HG03558 (cell line): ENCODE measurements around the gene TFB1M.
"Not testable (repeated sequence)": the region's sequence is repeated elsewhere in the genome, so short reads cannot be mapped to it uniquely, and the experiment has no call there.

ENCODE experiments used
- ATAC-seq: cut with Tn5 transposase; IDR thresholded peaks from one replicate; pipeline ENCODE4 v1.9.1; 2021; ENCODE audit warnings: moderate number of reproducible peaks; ENCODE audit not compliant: unreplicated experiment; ENCODE audit errors: extremely low read depth

Gene TFB1M

DNA sequence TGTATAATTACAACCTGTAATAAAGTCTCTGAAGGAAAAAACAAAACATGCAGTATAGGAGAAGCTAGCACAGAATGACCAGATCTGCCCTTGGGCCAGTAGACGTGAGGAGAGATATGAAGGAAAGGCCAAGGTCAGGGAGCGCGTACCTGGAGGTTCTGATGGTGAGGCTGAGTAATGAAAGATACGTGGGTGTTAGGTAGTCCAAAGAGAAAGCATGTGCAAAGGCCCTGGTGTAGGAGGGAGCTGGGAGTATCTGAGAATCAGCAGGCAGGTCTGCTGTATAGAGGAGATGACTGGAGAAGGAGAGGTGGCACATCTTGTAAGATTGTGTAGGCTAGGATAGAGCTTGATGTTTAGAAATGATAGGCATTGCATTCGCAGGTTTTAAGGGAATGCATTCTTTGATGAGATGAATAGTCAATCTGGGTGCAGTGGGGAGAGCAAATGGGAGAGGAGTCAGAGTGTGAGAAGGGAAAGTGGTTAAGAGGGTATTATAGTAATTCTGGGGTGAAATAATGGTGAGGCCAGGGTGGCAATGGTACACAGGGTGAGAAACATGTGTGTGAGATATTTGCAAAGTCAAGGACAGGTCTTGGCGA is 15.9 kb upstream of the TFB1M start:
- ATAC-seq = no peak

DNA sequence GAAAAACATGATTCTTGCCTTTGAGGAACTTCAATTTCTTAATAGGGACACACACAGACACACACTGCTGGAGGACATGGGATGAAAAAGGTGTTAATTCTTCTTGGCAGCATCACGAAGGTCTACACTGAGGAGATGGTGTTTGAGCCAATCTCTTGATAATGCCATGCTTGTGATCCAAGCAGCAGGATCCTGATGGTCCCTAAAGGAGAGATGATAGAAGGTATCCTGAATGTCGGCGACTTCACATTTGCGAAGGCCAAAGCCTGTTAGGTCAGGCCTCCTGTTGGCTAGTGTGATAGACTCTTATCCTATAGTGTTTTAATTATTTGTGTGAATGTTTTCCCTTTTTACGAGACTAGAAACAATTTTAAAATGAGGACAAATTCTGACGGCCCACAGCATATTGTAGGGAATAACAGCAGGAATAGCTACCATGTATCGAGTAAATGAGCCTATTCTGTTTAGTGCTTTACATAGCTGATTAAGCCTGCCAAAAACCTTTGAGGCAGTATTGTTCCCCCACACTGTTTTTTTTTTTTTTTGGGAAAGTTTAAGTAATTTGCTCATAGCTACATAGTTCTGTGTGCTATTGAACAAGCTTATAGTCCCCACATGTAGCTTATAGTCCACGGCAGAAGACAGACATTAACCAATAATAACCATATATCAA is 15.3 kb upstream of the TFB1M start:
- no peak for ATAC-seq

DNA sequence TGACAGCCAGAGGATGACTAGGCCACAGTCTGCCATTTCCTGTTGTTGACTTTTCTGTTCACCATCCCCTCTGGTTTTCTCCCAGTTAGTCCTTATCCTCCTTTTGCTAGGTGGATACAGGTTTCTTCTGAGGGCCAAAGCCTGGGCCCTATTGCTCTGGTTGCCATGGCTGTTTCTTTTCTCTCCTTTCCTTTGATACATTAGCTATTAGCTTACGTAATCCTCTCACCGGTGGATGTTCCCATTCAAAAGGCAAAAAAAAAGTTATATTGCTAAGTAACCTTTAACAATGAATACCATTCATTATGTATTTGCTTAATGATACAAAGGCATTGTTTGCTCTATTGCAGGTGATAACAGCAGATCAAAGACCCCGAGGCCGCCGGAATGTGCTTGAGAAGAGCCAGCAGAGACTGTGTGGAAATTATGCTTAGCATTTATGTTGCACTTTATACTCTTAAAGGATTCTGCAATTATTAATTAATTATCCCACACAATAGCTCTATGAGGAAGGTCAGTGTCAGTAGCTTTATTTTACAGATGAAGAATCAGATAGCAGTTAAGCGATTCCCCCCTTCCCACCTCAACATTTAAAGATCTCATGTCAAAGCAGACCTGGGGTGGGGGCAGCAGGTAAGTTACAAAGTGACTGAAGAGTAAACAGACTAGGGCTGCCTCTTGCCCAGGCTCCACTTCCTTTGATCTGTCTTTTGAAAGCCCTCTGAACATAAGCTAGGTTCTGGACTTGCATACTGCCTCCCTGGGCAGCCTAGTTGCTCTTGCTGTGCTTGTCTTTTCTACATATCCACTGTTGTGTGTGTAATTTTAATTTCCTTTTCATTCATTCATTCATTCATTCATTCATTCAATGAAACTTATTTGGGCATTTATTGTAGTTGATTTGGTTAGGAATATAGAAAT is 14.5 kb upstream of the TFB1M start:
- ATAC-seq = no peak

DNA sequence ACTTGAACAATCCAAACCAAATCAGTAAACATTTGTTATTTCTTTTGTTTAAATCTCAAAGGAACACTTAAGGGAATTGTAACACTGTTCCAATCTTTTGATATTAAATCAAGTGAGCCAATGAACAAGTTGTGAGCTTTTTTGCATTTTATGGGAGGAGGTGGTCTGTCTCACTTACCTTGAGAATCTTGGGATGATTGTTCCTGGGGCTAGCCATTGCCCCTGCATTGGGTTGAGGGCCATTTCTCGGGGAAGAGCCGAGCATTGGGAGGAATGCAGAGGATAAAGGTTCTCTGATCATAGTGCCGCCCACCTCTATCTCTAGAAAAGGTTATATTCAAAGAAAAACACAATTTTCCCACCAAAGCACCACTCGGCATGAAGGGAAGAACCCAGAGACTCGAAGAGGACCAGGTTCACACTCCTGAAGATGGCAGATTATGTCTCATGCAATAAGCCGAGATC is 13.8 kb upstream of the TFB1M start:
- ATAC-seq = no peak

DNA sequence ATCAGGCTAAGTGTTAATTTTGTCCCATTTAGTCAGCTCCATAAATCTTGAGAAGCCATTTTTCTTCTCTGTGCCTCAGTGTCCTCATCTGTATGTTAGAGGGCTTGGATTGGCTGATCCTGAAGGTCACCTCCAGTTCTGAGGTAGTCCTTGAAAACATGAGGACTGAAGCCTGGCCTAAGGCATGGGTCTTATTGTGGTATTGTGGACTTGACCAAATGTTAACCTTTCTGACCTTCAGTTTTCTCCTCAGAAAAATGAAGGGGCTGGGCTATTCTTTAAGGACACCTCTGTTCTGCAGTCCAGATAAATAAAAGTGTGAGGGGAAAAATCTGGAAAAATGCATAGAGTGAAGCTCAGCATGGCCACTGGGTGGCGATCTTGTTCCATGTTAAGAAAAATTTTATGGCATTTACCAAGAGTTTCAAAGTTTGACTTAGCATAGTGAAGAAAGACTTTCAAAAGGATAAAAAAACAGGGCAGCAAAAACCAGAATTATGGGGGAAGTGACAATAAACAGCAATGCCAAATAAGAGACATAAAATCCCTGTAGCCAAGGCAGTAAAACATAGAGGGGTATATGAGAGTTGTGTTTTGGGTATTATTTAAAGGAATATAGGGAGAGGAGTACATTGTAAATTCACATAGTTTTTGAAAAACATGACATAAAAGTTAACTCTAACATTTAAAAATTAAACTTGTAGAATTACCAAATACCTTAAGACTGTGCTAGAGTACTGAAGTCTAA is 13.2 kb upstream of the TFB1M start:
- ATAC-seq = peak; percentile 49

DNA sequence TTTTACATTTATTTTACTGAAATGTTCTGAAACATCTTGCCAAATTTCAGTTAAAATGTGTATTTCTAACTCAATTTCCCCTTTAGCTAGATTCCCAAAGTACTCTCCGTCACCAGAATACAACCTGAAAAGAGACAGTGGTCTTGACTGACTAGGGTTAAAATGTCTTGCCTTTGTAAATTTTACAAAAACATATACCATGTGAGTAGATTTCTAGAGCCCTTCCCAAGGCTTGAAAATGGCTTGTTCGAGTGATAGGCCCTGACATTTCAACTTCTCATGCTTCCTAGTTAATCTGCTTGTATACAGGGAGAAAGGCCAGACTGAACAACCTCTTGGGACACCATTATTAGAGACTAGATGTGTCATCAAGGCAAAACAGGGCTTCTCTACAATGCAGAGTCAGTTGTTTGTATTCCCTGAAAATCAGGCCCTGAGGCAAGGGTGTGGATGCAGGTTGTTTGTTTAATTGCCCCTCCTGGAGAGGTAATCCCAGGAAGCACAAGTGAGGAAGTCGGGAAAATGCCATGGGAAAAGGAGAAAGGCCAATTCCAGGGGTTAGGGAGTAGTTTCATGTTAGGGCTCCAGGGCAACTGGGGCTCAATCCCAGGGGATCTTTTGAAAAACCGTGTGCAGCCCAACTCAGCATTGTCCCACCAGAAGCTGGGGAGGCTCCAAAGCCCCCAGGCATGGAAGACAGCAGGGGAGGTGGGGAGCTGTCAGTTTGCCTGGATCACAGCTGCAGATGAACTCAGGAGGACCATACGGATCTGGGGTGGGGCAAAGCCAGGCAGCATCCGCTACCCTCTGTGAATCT is 11.6 kb upstream of the TFB1M start:
- no peak for ATAC-seq

DNA sequence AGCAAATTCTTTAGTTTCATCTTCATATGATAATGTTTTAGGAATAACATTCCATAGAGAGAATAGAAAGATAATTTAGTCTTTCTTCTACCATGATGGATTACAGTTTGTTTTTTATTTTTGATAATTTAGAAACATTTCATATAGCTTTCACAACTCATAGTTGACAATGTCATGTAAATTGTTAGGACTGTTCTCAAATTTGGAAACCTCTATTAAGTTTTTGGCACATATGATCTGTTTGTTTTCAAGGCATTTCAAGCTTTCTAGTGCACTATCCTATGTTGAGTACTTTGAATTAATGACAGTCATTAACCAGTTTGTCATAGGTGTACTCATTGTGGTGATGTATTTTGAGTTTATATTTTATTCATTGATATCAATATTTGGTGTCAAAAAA is 10.7 kb upstream of the TFB1M start:
- ATAC-seq = no peak

DNA sequence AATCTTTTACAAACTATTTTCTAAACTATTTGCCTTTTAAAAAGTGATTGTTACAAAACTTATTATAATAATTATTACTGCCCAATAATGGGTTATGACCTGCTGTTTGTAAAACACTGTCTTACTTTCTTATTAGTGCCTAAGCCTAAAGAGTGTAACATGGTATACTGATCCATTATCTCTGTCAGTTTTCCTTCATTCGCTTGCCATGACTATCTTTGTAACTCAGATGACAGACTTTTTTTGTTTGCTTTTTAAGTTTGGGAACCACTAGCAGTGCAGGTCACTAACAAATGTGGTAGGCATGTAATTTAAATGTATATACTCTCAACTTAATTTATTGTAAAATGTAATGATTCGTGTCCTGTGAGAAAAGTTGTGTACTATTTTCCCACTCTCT is 9.9 kb upstream of the TFB1M start:
- ATAC-seq = no peak

DNA sequence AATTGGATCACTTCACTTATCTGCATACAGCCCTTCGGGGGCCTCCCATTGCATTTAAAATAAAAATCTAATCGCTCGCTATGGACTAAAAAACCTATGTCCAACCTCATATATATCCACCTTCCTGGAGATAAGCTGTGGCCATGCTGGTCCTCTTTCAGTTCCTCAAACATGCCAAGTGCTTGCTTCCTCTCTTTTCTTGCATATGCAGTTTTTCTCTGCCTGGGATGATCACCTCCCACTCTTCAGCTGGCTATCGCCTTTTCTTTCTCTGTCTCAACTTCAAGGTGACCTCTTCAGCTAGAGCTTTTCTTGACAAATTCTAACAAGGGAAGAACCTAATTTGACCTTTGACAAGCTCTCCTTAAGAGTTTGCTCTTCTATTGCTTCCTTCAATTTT is 5.6 kb upstream of the TFB1M start:
- ATAC-seq = no peak

DNA sequence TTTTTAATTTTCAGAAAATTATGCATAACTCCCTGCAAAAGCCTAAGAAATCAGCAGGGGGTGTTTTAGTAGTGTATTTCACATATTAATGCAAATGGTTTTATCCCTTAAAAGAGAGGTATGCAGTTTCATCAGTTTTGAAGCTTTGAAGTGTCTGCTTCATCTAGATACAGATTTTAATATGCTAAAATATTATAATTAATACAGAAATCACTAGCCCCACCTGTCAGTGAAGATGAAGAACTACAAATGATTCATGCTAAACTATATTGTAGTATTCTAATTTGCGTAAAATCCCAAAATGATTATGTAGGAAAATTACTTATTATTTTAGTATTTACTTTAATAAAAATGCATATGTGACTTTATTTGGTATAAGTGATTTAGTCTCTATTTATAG is 2.9 kb upstream of the TFB1M start:
- no peak for ATAC-seq

DNA sequence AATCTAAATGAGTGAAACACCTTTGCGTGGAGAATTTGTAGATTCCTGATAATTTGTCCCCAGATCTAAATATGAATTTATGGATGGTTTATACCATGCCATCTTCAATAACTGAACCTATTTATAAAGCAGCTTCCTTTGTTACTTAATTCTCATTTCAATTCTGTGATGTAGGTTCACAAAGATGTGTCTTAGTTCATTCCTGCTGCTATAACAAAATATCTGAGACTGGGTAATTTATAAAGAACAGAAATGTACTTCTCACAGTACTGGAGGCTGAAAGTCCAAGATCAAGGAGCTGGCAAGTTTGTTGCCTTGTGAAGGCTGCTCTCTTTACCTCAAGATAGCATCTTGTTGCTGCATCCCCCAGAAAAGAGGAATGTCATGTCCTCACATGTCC is 2.1 kb upstream of the TFB1M start:
- ATAC-seq = no peak

DNA sequence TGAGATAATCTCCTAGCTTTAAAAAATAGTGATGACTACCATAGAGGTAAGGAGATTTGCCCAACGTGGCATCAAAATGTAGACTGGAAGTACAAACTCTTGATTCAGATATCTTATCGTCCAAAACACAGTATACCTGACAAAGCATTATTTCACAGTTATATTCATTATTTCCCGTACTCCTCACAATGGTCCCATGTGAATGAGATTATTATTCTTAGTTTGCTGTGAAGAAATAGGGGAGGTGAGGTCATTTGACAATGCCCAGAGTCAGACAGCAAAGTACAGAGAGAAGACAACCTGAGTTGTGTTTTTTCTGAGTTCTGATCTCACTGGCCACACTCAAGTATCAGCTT is 1.2 kb upstream of the TFB1M start:
- ATAC-seq = no peak

DNA sequence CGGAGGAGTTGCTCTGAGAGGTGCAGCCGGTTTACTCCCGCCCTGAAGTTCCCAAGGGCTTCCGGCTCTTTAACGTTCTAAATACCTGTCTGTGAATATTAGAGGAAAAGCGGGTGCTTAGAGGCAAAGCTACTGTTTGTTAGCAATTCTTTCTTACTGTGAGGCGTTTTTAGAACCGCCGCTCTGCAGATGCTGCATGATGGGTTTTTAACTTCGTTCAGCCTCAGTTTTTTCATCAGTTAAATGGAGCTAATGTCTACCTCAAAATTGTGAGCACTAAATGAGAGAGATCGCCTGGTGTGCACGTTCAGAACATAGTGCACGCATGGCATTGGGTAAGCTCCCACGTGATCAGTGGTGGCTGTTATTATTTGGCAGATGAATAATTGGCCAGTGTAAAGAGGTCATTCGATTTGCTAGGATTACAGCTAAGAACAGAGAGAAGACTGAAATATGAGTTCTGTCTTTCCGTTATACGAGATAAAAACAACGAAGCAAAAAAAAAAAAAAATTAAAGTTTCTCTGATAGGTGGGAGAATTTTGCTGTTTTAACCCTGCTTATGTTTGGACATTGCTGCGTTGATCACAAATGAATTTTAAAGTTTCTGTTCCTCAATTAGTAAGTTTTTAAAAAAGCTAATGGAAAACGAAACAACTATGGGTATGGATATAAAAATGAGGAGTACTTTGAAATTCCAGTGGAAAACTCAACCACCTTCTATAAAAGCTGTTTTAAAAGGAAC is 660 bp upstream of the TFB1M start:
- ATAC-seq = peak; percentile 38

DNA sequence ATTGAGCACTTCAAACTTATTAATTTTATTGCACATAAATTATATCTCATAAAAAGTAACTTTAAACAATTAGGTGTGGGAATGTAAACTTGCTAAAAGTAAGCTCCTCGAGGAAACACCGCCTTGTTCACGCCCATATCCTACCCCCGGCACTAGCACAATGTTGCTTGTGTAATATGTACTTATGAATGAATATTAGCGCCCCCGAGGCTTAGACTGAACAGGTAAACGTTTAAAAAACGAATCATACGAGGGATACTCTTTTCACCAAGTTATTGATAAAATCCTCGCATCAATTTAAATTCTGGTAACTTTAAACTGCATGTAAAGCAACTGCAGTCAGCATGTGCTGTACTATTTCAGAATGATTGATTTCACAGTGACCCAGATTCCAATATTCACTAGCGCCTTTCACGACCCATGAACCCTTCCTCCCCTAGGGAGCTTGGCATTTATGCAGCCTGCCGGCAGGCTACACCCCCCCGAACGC is 637 bp downstream of the TFB1M start:
- no peak for ATAC-seq

DNA sequence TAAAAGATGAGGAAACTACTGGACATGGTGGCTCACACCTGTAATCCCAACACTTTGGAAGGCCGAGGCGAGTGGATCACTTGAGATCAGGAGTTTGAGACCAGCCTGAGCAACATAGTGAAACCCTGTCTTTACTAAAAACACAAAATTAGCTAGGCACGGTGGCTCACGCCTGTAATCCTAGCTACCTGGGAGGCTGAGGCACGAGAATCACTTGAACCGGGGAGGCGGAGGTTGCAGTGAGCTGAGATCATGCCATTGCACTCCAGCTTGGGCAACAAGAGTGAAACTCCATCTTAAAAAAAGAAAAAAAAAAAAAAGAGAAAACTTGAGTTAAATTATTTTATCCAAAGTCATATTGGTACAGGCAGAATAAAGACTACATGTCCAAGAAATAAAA is 1.3 kb downstream of the TFB1M start:
- not testable (repeated sequence) for ATAC-seq

DNA sequence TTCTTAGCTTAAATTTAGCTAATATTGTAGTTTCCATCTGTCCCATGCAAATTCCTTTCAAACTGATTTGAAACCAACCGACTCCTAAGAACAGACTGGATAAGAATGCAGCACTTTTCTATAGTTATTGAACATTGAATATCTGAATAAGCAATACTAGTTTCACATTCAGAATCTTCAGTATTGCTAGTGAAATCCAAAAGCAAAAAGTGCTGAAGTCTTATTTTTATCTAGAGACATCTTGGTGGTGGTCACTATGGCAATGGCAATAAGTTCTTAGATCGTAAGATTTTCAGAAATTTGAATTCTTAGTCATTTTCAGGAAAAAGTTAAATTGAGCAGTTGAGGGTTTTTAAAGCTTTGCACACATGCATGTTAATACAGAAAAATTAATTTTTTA is 2.7 kb downstream of the TFB1M start:
- ATAC-seq = no peak

DNA sequence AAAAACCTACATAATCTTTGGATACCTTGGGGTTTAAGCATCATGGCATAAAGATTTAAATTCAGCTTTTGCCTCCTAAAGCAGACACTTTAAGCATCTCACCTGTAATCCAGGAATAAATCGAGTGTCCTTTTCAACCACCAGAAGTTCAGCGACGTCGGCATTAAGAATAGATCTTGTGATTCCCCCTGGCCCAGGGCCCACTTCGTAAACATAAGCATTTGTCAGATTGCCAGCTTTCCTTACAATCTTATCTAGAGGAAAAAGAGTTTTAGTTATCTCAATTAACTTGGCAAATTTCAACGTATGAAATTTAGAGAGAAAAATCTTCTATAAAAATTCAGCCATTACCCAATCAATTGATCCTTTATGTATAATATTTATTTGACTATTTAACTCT is 3.2 kb downstream of the TFB1M start:
- no peak for ATAC-seq

DNA sequence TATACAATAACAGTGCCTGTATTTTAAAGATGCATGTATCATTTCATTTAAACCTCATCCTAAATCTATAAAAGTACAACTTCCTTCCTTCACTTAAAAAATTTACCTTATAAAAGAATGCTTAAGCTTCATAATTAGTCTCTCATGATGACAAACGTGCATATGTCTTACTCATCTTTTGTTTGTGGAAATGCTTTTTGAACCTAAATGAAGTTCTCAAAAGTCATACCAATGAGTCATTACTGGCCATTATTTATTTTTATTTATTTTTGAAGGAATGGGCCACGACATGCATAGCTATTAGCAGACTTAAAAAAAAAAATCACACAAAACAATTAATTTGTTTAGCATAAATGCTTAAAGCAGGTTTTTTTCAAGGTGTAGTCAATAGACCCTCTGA is 3.7 kb downstream of the TFB1M start:
- ATAC-seq = no peak

DNA sequence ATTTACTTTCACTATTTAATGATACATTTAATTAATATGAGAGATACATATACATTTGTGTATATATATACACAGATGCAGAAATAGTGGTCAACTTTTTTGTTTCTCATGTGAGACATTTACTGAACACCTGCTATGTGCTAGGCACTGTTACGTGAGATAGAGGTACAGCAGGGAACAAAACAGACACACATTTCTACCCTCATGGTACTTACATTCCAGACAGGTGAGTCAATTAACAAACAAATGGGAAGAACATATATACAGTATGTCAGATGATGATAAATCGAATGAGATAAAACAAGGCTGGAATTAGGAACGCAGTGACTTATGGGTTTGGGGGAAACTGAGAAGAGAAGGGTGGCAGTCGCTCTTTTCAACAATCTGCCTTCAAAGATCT is 5.1 kb downstream of the TFB1M start:
- no peak for ATAC-seq
